A549 treated with RU486 at 1 μM for 4 hours (cell line): ENCODE measurements around the gene TPD52L3. TPM values are rescaled to one million over a fixed set of nuclear protein-coding genes. Genes with fewer than 3 reads are reported as not detected.

ENCODE experiments used
- total RNA-seq: library from RNA; stranded (reverse); fragments of 200-300 nt; extraction: Qiagen RNA extraction; gene quantifications from 5 replicates; pipeline ENCODE4 v1.2.3, GENCODE V29; 2022; ENCODE audit warnings: low read depth

TPD52L3 gene
- not detected in 5 replicates for total RNA-seq

DNA sequence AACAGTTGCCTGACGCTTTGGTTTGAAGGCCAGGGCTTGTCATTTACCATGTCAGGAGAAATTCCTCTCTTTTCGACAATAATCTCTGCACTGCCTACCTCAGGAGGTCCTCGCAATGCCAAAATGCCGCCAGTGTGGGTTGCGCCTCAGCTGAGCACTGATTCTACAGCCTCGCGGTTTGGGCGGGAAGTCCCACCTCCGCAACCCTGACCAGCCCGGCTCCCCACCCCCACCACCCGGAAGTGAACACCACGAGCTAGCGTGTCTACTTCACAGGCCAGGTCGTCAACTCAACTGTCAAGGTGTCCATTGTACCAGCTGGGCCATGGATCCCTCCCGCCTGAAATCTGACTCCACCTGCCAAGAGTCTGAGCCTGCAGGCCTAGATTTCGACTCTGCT is at the start of gene TPD52L3:
TSS of gene TPD52L3 (plus strand) at position 273 of the 400 bp plus-strand sequence. CDS start 221 bp downstream, outside the sequence.

Other genes starting within 250 kb of the TPD52L3 start
- 0.27 to 1.0 TPM (median 0.56 TPM) in 5 replicates for gene IL33, start 112.6 kb upstream of the TPD52L3 start, total RNA-seq
- gene UHRF2, start 84.8 kb downstream of the TPD52L3 start, total RNA-seq: 19.6 to 31.7 TPM (median 30.4 TPM) in 5 replicates